ENCODE measurements around the gene PDRG1.

DNA sequence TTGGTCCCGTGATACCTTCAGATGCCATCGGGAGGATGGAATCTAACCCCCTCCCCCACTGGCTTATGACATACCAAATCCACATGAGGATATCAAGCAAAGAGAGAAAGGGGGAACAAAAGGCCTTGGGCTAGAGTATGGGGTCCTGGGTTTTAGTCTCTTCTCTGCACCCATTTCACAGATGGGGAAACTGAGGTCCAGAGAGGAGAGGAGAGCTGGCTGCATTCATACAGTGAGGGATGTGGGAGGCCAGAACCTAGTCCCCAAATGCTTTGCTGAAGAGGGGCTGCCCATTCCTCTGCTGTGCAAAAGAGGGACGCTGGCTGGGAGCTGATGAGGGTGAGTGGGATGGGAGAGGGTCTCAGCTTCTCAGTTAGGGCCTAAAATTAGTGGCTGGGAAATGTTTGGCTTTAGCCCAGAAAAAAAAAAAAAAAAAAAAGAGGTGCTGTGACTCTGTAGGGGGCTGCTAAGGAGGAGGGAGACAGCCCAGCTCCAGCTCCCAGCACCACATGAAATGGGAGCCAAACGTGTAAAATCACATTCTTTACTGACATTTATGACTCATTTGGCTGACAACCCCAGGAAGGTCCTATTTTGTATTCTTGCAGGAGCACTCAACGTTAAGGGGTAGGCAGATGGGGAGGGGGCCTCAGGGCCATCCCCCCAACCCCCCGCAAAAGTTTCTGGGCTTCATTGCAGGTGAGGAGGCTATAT is 28.0 kb upstream of the PDRG1 start:
- TF ChIP-seq POLR2AphosphoS5 (IDR thresholded peaks at IDR 0.05) (no peak), EP300 (conservative IDR thresholded peaks at IDR 0.05; ENCODE audit: poor library complexity, severe bottlenecking) (no peak), SMC3 (conservative IDR thresholded peaks at IDR 0.05; ENCODE audit: poor library complexity) (no peak)
- TF ChIP-seq, protein P1, sequence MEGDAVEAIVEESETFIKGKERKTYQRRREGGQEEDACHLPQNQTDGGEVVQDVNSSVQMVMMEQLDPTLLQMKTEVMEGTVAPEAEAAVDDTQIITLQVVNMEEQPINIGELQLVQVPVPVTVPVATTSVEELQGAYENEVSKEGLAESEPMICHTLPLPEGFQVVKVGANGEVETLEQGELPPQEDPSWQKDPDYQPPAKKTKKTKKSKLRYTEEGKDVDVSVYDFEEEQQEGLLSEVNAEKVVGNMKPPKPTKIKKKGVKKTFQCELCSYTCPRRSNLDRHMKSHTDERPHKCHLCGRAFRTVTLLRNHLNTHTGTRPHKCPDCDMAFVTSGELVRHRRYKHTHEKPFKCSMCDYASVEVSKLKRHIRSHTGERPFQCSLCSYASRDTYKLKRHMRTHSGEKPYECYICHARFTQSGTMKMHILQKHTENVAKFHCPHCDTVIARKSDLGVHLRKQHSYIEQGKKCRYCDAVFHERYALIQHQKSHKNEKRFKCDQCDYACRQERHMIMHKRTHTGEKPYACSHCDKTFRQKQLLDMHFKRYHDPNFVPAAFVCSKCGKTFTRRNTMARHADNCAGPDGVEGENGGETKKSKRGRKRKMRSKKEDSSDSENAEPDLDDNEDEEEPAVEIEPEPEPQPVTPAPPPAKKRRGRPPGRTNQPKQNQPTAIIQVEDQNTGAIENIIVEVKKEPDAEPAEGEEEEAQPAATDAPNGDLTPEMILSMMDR (IDR thresholded peaks at IDR 0.05; ENCODE audit: poor library complexity, severe bottlenecking): no peak
- TF ChIP-seq, protein P2, sequence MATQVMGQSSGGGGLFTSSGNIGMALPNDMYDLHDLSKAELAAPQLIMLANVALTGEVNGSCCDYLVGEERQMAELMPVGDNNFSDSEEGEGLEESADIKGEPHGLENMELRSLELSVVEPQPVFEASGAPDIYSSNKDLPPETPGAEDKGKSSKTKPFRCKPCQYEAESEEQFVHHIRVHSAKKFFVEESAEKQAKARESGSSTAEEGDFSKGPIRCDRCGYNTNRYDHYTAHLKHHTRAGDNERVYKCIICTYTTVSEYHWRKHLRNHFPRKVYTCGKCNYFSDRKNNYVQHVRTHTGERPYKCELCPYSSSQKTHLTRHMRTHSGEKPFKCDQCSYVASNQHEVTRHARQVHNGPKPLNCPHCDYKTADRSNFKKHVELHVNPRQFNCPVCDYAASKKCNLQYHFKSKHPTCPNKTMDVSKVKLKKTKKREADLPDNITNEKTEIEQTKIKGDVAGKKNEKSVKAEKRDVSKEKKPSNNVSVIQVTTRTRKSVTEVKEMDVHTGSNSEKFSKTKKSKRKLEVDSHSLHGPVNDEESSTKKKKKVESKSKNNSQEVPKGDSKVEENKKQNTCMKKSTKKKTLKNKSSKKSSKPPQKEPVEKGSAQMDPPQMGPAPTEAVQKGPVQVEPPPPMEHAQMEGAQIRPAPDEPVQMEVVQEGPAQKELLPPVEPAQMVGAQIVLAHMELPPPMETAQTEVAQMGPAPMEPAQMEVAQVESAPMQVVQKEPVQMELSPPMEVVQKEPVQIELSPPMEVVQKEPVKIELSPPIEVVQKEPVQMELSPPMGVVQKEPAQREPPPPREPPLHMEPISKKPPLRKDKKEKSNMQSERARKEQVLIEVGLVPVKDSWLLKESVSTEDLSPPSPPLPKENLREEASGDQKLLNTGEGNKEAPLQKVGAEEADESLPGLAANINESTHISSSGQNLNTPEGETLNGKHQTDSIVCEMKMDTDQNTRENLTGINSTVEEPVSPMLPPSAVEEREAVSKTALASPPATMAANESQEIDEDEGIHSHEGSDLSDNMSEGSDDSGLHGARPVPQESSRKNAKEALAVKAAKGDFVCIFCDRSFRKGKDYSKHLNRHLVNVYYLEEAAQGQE (IDR thresholded peaks at IDR 0.05; ENCODE audit: borderline replicate concordance): no peak
